GM23338 (cell line): ENCODE results near the gene PARP8. TPM values are rescaled to one million over a fixed set of nuclear protein-coding genes. Genes with fewer than 3 reads are reported as not detected.
"Not testable (repeated sequence)": the region's sequence is repeated elsewhere in the genome, so short reads cannot be mapped to it uniquely, and the experiment has no call there.

ENCODE experiments used
- ATAC-seq: fragments of 200-7000 bp; cut with Tn5 transposase; 3 replicates; pipeline ENCODE4 v1.9.1; 2020
- DNase-seq: peaks from one replicate; pipeline ENCODE4 v3.0.0-alpha.2; 2015; ENCODE audit warnings: low spot score
- H2AFZ ChIP-seq: fragments of 200-600 bp; sonication (generic); 2 replicates; pipeline ENCODE4 v1.8.0; 2016; ENCODE audit warnings: antibody characterized with exemption, mild to moderate bottlenecking, moderate library complexity
- H3F3A ChIP-seq: fragments of 200-600 bp; sonication (generic); replicated peaks from 2 replicates; pipeline ENCODE4 v1.8.0; 2017; ENCODE audit warnings: antibody characterized with exemption, mixed run types, low read depth
- H3K27ac ChIP-seq: fragments of 200-600 bp; sonication (generic); 2 replicates; pipeline ENCODE4 v1.6.1; 2016; ENCODE audit warnings: low read depth
- H3K27me3 ChIP-seq: fragments of 200-600 bp; sonication (generic); 2 replicates; pipeline ENCODE4 v1.8.0; 2016; ENCODE audit warnings: mild to moderate bottlenecking, mixed run types, moderate library complexity; ENCODE audit not compliant: insufficient read depth
- H3K36me3 ChIP-seq: fragments of 200-600 bp; sonication (generic); 2 replicates; pipeline ENCODE4 v1.8.0; 2016; ENCODE audit warnings: mild to moderate bottlenecking; ENCODE audit not compliant: insufficient read depth
- H3K4me1 ChIP-seq: fragments of 200-600 bp; sonication (generic); 2 replicates; pipeline ENCODE4 v1.8.0; 2016; ENCODE audit warnings: mild to moderate bottlenecking, moderate library complexity; ENCODE audit not compliant: insufficient read depth
- H3K4me2 ChIP-seq: fragments of 200-600 bp; sonication (generic); 2 replicates; pipeline ENCODE4 v1.7.1; 2017; ENCODE audit warnings: mixed run types
- H3K4me3 ChIP-seq: fragments of 200-600 bp; sonication (generic); 2 replicates; pipeline ENCODE4 v1.6.1; 2016; ENCODE audit warnings: mixed run types
- H3K79me2 ChIP-seq: fragments of 200-600 bp; sonication (generic); replicated peaks from 2 replicates; pipeline ENCODE4 v1.8.0; 2017; ENCODE audit warnings: mild to moderate bottlenecking; ENCODE audit not compliant: insufficient read depth
- H3K9me2 ChIP-seq: fragments of 200-600 bp; sonication (generic); 2 replicates; pipeline ENCODE4 v1.8.0; 2017; ENCODE audit not compliant: insufficient read depth
- H4K20me1 ChIP-seq: fragments of 200-600 bp; sonication (generic); replicated peaks from 2 replicates; pipeline ENCODE4 v1.8.0; 2017; ENCODE audit warnings: mild to moderate bottlenecking; ENCODE audit not compliant: insufficient read depth
- H3K27ac Mint-ChIP-seq: 2 replicates; pipeline ENCODE4 v1.8.0; 2020; ENCODE audit warnings: inconsistent platforms, mild to moderate bottlenecking, moderate library complexity, mixed read lengths
- H3K27me3 Mint-ChIP-seq: 3 replicates; pipeline ENCODE4 v1.8.0; 2022; ENCODE audit warnings: low read depth, mild to moderate bottlenecking, moderate library complexity, mixed read lengths, inconsistent platforms; ENCODE audit not compliant: insufficient read depth, poor library complexity
- H3K36me3 Mint-ChIP-seq: 3 replicates; pipeline ENCODE4 v1.8.0; 2021; ENCODE audit warnings: low read depth, mild to moderate bottlenecking, inconsistent platforms, moderate library complexity, mixed read lengths
- H3K4me1 Mint-ChIP-seq: 3 replicates; pipeline ENCODE4 v1.8.0; 2020; ENCODE audit warnings: mild to moderate bottlenecking, inconsistent platforms, mixed read lengths
- H3K4me3 Mint-ChIP-seq: 3 replicates; pipeline ENCODE4 v1.8.0; 2021; ENCODE audit warnings: moderate library complexity, mild to moderate bottlenecking, inconsistent platforms, mixed read lengths
- H3K9me3 Mint-ChIP-seq: 3 replicates; pipeline ENCODE4 v1.8.0; 2020; ENCODE audit warnings: moderate library complexity, mild to moderate bottlenecking, inconsistent platforms, mixed read lengths
- CREB1 ChIP-seq: fragments of 250-450 bp; sonication (Bioruptor Pico); IDR thresholded peaks from 2 replicates; pipeline ENCODE4 v1.5.0; 2020; ENCODE audit warnings: low read depth, mild to moderate bottlenecking, moderate library complexity
- CTCF ChIP-seq, 2 experiments: fragments of 200-600 bp in 1 of 2; sonication (generic) in 1 of 2; conservative IDR thresholded peaks; 2 replicates each; pipeline versions ENCODE4 v1.5.1 to v1.6.1; 2016 to 2017; ENCODE audit warnings: antibody characterized with exemption in 2 of 2, low read depth in 2 of 2, mild to moderate bottlenecking in 2 of 2, moderate library complexity in 1 of 2
- EZH2 ChIP-seq: fragments of 200-600 bp; sonication (generic); IDR thresholded peaks from one replicate; pipeline ENCODE4 v1.8.0; 2017; ENCODE audit warnings: antibody characterized with exemption, mild to moderate bottlenecking, low read depth; ENCODE audit not compliant: unreplicated experiment
- NANOG ChIP-seq: IDR thresholded peaks from 2 replicates; pipeline ENCODE4 v1.6.1; 2016; ENCODE audit warnings: antibody characterized with exemption, borderline replicate concordance
- REST ChIP-seq: IDR thresholded peaks from one replicate; pipeline ENCODE4 v1.6.1; 2018; ENCODE audit warnings: antibody characterized with exemption; ENCODE audit not compliant: unreplicated experiment
- STAT1 ChIP-seq: IDR thresholded peaks from one replicate; pipeline ENCODE4 v1.6.1; 2016; ENCODE audit warnings: antibody characterized with exemption; ENCODE audit not compliant: unreplicated experiment
- polyA plus RNA-seq: library from polyadenylated mRNA; unstranded; fragments of >200 nt; fragmentation: Nextera tagmentation; extraction: Ambion mirVana; gene quantifications from 2 replicates; pipeline ENCODE4 v1.2.1, GENCODE V29; 2016
- total RNA-seq: library from RNA; depleted of rRNA; stranded (reverse); fragments of >200 nt; shearing (Covaris generic); gene quantifications from 2 replicates; pipeline ENCODE4 v1.2.3, GENCODE V29; 2014

PARP8 gene
- total and polyA plus RNA-seq, 2 experiments from 2014 or later: 13.0 to 25.0 TPM

- TF ChIP-seq CTCF (conservative IDR thresholded peaks at IDR 0.05; ENCODE audit: low read depth in 2 of 2): no peak
Measured at GRCh38 chr5:50623666-50624065, 42.8 kb upstream of the PARP8 start (continued).

DNA sequence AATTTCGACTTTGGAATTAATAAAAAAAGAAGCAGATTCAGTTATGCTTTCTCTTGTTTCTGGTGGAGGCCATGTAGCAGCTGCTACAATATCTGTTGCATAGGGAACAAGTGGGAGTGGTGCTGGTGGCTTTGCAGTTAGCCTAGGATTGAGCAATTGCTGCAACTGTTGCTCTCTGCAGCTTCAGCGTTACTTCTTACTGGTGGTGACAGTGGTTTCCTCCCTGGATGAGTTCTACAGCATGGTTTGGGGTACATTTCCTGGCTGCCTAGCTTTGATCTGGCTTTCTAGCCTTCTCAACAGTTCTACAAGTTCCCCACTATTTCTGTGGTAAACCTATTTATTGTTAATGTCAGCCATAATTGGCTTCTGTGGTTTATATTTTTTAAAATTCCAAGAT is 31.6 kb upstream of the PARP8 start:
- not testable (repeated sequence) for H3K4me3 Mint-ChIP-seq, DNase-seq, H2AFZ ChIP-seq, H3K4me3 ChIP-seq, H3K4me1 Mint-ChIP-seq, H3K27me3 ChIP-seq, ATAC-seq, H3K36me3 Mint-ChIP-seq, H3F3A ChIP-seq, H3K9me2 ChIP-seq, H3K4me1 ChIP-seq, H3K27me3 Mint-ChIP-seq, H3K79me2 ChIP-seq, H3K4me2 ChIP-seq, H3K9me3 Mint-ChIP-seq, H3K36me3 ChIP-seq, H4K20me1 ChIP-seq, H3K27ac Mint-ChIP-seq, H3K27ac ChIP-seq

- H3K9me3 Mint-ChIP-seq, H3K4me3 ChIP-seq, H3K36me3 ChIP-seq, H3K4me1 Mint-ChIP-seq, H3K4me2 ChIP-seq, H2AFZ ChIP-seq, DNase-seq, H3K4me3 Mint-ChIP-seq, H3F3A ChIP-seq, H3K27me3 ChIP-seq, H3K4me1 ChIP-seq, ATAC-seq, H3K27ac ChIP-seq, H3K27ac Mint-ChIP-seq, H3K9me2 ChIP-seq, H3K27me3 Mint-ChIP-seq, H4K20me1 ChIP-seq, H3K79me2 ChIP-seq, H3K36me3 Mint-ChIP-seq: not testable (repeated sequence)
Measured at GRCh38 chr5:50637576-50637975, 28.9 kb upstream of the PARP8 start.

DNA sequence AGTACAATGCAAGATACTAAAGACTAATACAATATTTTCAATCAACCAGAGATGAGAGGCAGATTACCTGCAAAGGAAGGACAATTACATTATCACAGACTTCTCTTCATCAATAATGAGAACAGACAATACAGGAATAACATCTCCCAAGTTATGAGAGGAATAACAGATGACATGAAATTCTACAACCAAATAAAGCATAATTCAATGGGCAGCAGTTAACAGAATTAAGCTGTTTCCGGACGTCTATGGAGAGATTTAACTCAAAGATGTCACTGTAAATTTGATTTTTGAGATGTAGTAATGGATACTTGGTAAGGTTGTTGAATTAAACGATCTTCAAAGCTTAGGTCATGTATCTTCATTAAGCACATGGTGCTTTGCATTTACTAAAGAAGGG is 19.8 kb upstream of the PARP8 start:
- H3K4me3 ChIP-seq: no peak overlapping the region
- no peaks in the 10 kb centered on the region for H3K36me3 Mint-ChIP-seq
- DNase-seq: no peak
- H3K79me2 ChIP-seq: no peaks in the 10 kb centered on the region
- H3K27ac Mint-ChIP-seq: no peak overlapping the region
- no peak for ATAC-seq
- H3K4me3 Mint-ChIP-seq: no peak overlapping the region
- no peaks in the 10 kb centered on the region for H3F3A ChIP-seq
- no peaks in the 10 kb centered on the region for H3K27me3 ChIP-seq
- H3K4me2 ChIP-seq: no peak overlapping the region
- H3K4me1 Mint-ChIP-seq: peaks cover 10% of the 10 kb centered on the region; the same call in 2 of the 3 replicates
- no peaks in the 10 kb centered on the region for H4K20me1 ChIP-seq
- no peaks in the 10 kb centered on the region for H3K27me3 Mint-ChIP-seq
- H3K4me1 ChIP-seq: no peaks in the 10 kb centered on the region
- no peaks in the 10 kb centered on the region for H3K9me3 Mint-ChIP-seq
- H2AFZ ChIP-seq: no peak overlapping the region
- no peaks in the 10 kb centered on the region for H3K9me2 ChIP-seq
- no peak for TF ChIP-seq STAT1
- no peak overlapping the region for H3K27ac ChIP-seq
- H3K36me3 ChIP-seq: no peaks in the 10 kb centered on the region

GRCh38 chr5:50647726-50648125 is 18.7 kb upstream of the PARP8 start:
- no peaks in the 10 kb centered on the region for H3K36me3 ChIP-seq
- no peaks in the 10 kb centered on the region for H3K9me2 ChIP-seq
- no peaks in the 10 kb centered on the region for H3K27me3 Mint-ChIP-seq
- H3K4me3 Mint-ChIP-seq: no peak overlapping the region
- H3K4me2 ChIP-seq: no peak overlapping the region
- no peaks in the 10 kb centered on the region for H3K79me2 ChIP-seq
- H3K4me1 Mint-ChIP-seq: peaks cover 10% of the 10 kb centered on the region; the same call in 2 of the 3 replicates
- no peaks in the 10 kb centered on the region for H3F3A ChIP-seq
- H3K27ac Mint-ChIP-seq: no peak overlapping the region
- no peak overlapping the region for H3K4me3 ChIP-seq
- no peak overlapping the region for H2AFZ ChIP-seq
- no peaks in the 10 kb centered on the region for H4K20me1 ChIP-seq
- DNase-seq: no peak
- ATAC-seq: no peak
- H3K9me3 Mint-ChIP-seq: no peaks in the 10 kb centered on the region
- H3K27me3 ChIP-seq: no peaks in the 10 kb centered on the region
- H3K36me3 Mint-ChIP-seq: no peaks in the 10 kb centered on the region
- H3K27ac ChIP-seq: no peak overlapping the region
- no peaks in the 10 kb centered on the region for H3K4me1 ChIP-seq
- TF ChIP-seq CTCF (conservative IDR thresholded peaks at IDR 0.05; ENCODE audit: low read depth in 2 of 2) (no peak), EZH2 (no peak), NANOG (no peak), CREB1 (CRISPR knock-in tag) (no peak), REST (no peak)
